ENCODE data around the gene CDRT15. TPM values are rescaled to one million over a fixed set of nuclear protein-coding genes. Genes with fewer than 3 reads are reported as not detected.
"Not testable (repeated sequence)": the region's sequence is repeated elsewhere in the genome, so short reads cannot be mapped to it uniquely, and the experiment has no call there.

The CDRT15 gene
- total RNA-seq, 1 donor from 2014 or later = not detected

GRCh38 chr17:14207791-14208190 is 28.9 kb downstream of the CDRT15 start:
- DNase-seq (ENCODE audit: low read depth, low spot score) = no peak

GRCh38 chr17:14206891-14207290 is 29.8 kb downstream of the CDRT15 start:
- no peak for DNase-seq (ENCODE audit: low read depth, low spot score)

- no peak for DNase-seq (ENCODE audit: low read depth, low spot score)
These were observed 30.6 kb downstream of the CDRT15 start for GRCh38 chr17:14205992-14206461.

- no peak for DNase-seq (ENCODE audit: low read depth, low spot score)
These were observed 31.3 kb downstream of the CDRT15 start for GRCh38 chr17:14205380-14205779.

GRCh38 chr17:14204546-14204945 is 32.1 kb downstream of the CDRT15 start:
- DNase-seq (ENCODE audit: low read depth, low spot score) = no peak

- DNase-seq (ENCODE audit: low read depth, low spot score) = no peak
These were observed 32.6 kb downstream of the CDRT15 start for GRCh38 chr17:14204084-14204483.

GRCh38 chr17:14203388-14203787 is 33.3 kb downstream of the CDRT15 start:
- no peak for DNase-seq (ENCODE audit: low read depth, low spot score)

GRCh38 chr17:14202388-14203166 is 34.1 kb downstream of the CDRT15 start:
- DNase-seq (ENCODE audit: low read depth, low spot score) = no peak

GRCh38 chr17:14201988-14202380 is 34.7 kb downstream of the CDRT15 start:
- DNase-seq (ENCODE audit: low read depth, low spot score) = no peak

- DNase-seq (ENCODE audit: low read depth, low spot score) = no peak
These were observed 35.4 kb downstream of the CDRT15 start for GRCh38 chr17:14201021-14201987.

GRCh38 chr17:14200354-14200753 is 36.3 kb downstream of the CDRT15 start:
- DNase-seq (ENCODE audit: low read depth, low spot score) = no peak

- DNase-seq (ENCODE audit: low read depth, low spot score) = no peak
These were observed 37.1 kb downstream of the CDRT15 start for GRCh38 chr17:14199601-14200000.

GRCh38 chr17:14198575-14198974 is 38.1 kb downstream of the CDRT15 start:
- DNase-seq (ENCODE audit: low read depth, low spot score) = no peak

- no peak for DNase-seq (ENCODE audit: low read depth, low spot score)
These were observed 38.6 kb downstream of the CDRT15 start for GRCh38 chr17:14198013-14198412.

GRCh38 chr17:14197586-14197985 is 39.1 kb downstream of the CDRT15 start:
- no peak for DNase-seq (ENCODE audit: low read depth, low spot score)

- DNase-seq (ENCODE audit: low read depth, low spot score) = no peak
These were observed 39.6 kb downstream of the CDRT15 start for GRCh38 chr17:14197057-14197456.

- DNase-seq (ENCODE audit: low read depth, low spot score) = no peak
These were observed 40.2 kb downstream of the CDRT15 start for GRCh38 chr17:14196377-14196997.

- DNase-seq (ENCODE audit: low read depth, low spot score) = not testable (repeated sequence)
These were observed 43.9 kb downstream of the CDRT15 start for GRCh38 chr17:14192636-14193344.

GRCh38 chr17:14192039-14192438 is 44.6 kb downstream of the CDRT15 start:
- not testable (repeated sequence) for DNase-seq (ENCODE audit: low read depth, low spot score)

GRCh38 chr17:14191469-14191868 is 45.2 kb downstream of the CDRT15 start:
- not testable (repeated sequence) for DNase-seq (ENCODE audit: low read depth, low spot score)

- DNase-seq (ENCODE audit: low read depth, low spot score) = not testable (repeated sequence)
These were observed 45.9 kb downstream of the CDRT15 start for GRCh38 chr17:14190774-14191173.

All from pulmonary artery endothelial cell (primary cell).